AG09319 (cell line): Measurements from ENCODE around the gene F8.
"Not testable (repeated sequence)": the region's sequence is repeated elsewhere in the genome, so short reads cannot be mapped to it uniquely, and the experiment has no call there.

Source experiments
- DNase-seq: peaks from one replicate; pipeline ENCODE4 v3.0.0-alpha.2; 2010; ENCODE audit warnings: low read depth; ENCODE audit errors: extremely low read depth
- CTCF ChIP-seq: IDR thresholded peaks from 2 replicates; pipeline ENCODE4 v1.5.1; 2011; ENCODE audit warnings: low read depth, mild to moderate bottlenecking, inconsistent platforms, low read length, moderate library complexity

The F8 gene

DNA sequence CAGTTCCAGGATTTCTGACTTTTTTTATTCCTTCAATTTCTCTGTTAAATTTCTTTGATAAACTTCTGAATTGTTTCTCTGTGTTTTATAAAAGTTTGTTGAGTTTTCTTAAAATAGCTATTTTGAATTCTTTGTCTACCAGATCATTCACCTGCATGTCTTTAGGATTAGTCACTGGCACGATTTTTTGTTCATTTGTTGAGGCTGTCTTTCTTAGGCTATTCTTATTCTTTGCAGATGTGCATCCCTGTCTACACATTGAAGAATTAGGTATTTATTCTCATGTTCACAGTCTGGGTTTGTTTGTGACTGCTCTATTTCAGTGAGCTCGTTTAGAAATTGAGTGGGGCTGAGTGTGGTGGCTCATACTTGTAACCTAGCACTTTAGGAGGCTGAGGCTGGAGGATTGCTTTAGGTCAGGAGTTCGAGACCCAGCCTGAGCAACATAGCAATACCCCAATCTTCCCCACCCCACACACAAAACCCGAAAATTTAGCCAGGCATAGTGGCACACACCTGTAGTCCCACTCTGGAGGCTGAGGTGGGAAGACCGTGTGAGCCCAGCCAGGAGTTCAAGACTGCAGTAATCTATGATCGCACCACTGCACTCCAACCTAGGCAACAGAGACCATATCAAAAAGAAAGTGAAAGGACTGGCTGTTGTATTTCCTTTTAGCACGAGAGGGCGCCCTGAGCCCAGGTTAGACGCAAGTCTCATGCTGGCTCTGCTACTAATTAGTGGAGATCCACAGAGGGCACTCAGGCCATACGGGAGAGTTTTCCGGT, 42.0 kb downstream of the F8 start:
- TF ChIP-seq CTCF = peak; percentile 59
- DNase-seq = peak; percentile 18

DNA sequence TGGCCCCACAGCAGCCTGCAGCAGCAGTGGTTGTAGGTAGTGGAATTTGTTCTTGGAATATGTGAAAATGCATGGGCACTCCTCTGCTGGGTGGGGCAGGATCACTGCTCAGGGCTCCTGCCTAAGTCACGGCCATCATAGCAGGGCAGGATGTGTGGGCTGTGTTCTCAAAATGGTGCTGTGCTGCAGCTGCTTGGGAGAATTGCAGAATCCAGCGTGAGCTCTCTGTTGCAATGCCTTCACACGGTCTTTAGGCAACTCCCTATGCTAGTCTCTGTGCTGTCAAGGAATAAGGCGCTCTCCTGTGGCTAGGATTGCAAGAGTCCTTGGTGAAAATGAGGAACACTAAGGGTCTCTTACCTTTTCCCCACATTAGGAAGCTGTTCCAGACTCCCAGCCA, 42.9 kb downstream of the F8 start:
- no peak for TF ChIP-seq CTCF
- no peak for DNase-seq

DNA sequence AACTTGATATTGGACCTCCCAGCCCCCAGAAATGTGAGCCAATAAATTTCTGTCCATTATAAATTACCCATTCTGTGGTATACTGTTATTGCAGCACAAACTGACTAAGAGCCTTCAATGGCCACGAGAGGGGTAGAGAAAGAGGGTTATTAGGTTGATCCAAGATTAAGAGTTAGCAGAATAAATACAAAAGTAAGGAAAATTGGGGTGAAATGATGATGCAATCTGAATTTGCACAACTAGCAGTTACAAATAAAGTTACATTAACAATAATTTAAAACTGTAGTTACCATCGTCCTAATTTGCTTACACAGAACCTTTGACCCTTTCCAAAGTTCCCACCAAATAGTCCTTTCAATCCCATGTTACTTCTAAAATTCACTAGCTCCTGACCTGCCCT, 54.2 kb downstream of the F8 start:
- no peak for TF ChIP-seq CTCF

DNA sequence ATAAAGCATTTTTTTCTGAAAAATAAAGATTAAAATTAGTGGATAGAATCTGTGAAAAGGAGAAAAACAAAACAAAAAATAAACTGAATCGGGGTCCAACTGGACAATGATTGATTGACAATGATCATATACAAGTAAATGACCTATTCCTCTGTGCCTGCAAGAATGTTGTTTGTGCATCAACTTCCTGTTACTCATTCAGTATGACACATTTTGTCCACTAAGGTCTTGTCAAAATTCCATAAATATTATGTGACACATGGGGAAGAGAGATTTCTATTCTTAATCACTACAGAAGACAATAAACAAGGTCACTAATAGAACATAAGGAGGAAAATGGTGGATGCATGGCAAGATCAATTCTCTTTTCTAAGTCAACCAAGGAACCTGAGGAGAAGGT, 54.9 kb downstream of the F8 start:
- no peak for TF ChIP-seq CTCF
- no peak for DNase-seq

More for the DNA sequence above, 54.2 kb downstream of the F8 start:
- DNase-seq = no peak

DNA sequence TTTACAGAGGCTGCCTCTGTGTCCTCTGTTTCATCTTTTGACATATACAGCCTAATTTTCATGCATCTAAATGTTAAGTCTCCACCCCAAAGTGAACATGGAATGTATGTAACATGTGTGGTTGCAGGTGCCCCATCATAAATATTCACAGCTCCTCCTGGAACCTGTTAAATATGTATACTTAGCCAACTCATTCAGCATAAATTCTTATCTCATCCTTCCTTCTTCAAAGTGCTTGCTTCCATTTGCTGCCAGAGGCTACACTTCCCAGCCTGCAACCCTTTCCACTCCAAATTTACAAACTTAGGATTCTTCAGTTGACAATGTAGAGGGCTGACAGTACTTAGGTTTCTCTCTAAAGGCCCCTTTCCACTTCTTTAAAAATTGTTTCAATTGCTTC, 60.6 kb downstream of the F8 start:
- no peak for DNase-seq
- no peak for TF ChIP-seq CTCF

- DNase-seq = not testable (repeated sequence)
Observed at GRCh38 chrX:154955799-154956198, 66.7 kb downstream of the F8 start.

GRCh38 chrX:154939265-154939664, 83.3 kb downstream of the F8 start:
- DNase-seq = not testable (repeated sequence)

- not testable (repeated sequence) for DNase-seq
Observed at GRCh38 chrX:154924771-154925170, 97.8 kb downstream of the F8 start.

DNA sequence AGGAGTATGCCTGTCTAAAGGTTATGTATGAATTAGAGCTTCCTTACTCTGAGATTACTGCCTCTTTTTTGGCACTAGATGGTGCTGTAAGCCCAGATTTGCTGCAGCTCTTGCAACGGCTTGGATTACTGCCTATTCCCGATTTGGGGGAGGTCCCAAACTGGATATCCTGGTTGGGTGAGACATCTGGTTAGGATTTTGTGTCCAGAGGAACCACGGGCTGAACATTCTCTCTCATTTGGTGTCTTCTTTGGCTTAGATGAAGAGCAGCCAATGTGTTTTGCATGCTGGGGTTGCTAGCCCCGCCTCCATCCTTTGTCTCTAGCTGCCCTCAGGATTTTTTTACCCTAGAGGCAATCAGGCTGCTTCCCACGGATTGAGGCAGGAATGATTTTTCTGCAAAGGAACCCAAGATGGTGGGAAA, 104.5 kb downstream of the F8 start:
- peak; percentile 57 for TF ChIP-seq CTCF
- peak; percentile 56 for DNase-seq
